Raji (cell line): ENCODE data around the gene BRINP2.

ENCODE experiments used
- POLR2A ChIP-seq: IDR thresholded peaks from 2 replicates; pipeline ENCODE4 v1.6.1; 2011; ENCODE audit warnings: low read depth, low read length, control low read depth; ENCODE audit not compliant: insufficient read depth

Gene BRINP2

DNA sequence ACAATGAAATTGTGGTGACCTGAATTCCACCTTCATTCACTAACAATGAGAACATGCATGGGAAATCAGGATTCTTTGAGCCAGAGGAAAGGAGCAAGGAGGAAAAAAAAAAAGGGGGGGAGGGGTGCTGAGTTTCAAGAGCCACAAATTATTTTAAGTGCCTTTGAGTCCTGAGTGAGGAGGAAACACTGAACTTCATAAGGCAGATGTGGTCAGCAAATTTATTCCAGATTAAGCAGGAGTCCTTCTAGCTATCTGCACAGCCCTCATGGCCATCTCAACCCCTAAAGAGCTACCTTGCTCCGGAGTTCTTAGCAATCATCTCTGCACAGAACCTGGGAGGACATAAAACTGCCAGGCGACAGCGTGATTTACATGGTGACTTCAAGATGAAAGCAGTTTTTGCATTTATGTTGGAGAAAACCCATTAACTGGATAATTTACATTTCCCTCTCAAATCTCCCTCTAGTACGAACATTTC is 27.9 kb upstream of the BRINP2 start:
- no peak for TF ChIP-seq POLR2A

DNA sequence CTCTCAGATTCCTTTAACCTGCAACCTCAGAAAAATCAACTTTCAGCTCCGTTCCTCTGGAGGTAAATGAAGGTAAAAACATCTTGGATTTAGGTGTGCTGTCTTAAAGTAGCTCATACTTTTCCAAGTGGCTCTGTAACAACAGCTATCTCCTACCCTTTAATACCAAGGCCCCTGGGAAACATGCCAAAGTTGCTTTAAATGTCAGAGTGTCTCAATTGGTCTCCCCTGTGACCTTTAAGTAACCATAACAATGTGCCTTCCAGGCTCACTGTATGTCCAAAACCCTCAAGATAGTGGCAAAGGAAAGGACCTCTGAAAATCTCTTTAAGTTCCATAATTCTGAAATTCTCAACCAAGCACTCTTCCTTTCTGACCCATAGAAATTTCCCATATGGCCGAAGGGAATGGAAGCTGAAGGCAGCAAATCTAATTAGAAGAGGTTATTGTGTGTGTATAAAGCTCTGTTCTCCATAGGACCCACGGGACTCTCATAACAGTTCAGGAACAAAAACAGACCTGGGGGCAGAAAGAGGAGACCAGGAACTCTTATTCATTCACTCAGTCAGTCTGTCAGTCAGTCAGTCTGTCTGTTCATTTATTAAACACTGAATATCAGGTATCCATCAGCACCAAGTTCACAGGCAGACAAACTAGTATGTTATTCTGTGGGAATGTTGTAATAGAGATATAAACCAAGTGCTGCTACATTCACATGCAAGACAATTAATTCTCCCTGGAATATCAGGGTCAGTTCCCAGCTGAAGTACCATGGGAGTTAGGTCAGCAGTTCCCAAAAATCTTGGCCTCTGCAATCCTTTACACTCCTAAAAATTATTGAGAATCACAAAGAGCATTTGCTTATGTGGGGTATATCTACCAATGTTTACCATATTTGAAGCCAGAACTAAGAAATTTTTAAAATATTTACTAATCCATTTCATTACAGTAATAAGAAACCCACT is 25.4 kb upstream of the BRINP2 start:
- no peak for TF ChIP-seq POLR2A

DNA sequence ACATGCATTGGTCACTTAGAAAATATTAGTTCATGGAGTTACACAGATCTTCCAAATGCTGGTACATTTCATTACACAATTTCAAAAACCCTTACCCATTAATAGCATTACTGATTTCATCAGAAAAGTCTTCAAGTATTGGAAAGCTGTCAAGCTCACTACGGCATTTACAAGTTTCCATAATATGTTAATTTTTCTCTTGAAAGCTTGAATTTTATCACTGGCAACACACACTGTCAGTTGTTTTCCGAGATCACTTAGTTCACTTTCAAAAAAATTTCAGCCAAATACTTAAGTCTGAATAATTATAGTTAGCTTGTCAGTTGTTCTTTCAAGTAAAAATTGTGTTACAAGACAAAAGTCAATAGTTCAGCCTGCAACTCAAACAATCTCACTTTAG is 24.3 kb upstream of the BRINP2 start:
- TF ChIP-seq POLR2A: no peak

DNA sequence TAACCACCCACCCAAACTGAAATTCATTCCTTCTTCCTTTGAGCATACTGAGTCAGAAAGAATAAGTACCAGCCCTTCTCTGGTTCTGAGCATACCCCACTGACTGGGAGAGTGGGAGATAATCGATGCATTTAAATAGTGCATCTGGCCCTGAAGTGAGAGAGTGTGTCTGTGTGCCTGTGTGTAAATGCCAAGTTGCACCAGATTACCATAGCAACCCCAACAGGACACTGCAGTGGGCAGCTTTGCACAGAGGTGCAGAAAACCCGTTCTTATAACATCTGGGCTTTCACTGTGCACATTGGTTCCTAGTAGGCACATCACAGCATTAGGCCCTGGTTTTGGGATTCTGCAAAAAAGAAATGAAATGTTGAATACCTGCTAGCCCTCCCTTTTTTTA is 8.5 kb upstream of the BRINP2 start:
- TF ChIP-seq POLR2A: no peak

DNA sequence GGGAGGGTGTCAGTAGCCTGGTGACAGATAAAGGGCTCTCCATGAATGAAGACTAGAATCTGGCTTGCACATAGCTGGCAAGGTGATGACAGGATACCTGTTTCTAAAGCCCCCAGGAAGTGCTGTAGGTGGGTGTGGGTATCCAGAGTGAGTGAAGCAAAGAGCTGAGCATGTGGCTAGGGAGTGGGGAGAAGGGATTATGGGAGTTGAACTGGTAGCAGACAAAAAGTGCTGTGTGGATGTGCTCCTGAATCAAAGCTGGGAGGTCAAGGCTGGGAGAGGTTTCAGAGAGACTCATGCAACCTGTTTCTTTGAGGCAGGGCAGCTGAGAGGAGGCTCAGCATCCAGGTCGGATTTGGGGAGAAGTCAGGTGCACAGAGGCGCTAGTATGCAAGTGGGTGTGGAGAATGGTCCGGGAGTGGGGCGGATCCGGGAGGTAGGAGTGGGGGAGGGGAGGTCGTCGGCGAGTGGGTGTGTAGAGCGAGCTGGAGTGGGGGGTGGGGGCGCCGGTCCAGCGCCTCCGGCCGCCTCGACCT is 6.8 kb upstream of the BRINP2 start:
- TF ChIP-seq POLR2A: no peak

DNA sequence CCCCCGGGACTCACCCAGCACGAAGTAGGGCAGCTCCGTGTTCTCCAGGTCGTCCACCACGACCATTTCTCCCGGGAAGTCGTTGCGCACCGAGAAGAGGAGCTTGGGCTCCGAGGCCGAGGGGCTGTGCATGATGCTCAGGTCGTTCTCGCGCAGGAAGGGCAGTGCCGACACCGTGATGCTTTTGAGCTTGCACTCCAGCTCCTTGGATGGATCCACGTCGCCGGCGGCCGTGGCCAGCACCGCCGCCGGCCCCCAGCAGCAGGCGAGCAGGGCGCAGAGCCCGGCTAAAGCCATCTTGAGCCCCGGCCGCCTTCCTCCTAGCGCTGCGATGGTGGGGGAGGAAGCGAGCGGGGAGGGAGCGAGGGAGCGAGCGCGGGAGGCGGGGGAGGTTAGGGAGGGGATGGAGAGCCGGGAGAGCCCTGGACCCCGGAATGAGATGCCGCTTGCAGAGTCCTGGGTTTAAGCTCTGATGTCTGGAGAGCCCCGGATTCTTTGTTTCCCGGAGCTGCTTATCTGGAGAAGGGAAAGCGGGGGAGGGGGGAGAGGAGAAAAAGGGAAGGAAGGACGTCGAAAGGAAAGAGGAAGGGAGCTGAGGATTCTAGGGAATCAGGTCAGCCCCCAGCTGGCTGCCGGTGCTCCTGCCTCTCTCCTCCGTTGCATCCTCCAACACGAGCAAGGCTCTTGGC is 6.2 kb upstream of the BRINP2 start, which contains the start of gene ASTN1:
ASTN1 (minus strand) TSS at position 333 of the 689 bp plus-strand sequence; CDS start at position 297, 36 bp downstream.
- TF ChIP-seq POLR2A: no peak

DNA sequence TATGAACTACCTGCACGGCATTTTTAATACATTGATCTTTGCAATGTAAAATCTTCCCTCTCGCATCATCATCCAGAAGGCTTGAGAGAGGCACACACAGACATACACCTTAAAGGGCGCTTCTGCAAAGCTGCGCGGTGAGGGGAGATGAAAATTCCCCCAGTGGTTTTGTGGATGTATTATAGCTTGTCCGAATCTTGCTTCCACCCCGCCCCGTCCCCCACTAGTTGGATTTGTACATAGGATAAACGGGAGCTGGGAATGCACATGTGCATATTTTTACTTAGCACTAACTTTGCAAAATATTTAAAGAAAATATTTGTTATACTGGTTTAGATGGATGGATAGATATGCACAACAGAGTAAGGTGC is 5.7 kb upstream of the BRINP2 start:
- no peak for TF ChIP-seq POLR2A

DNA sequence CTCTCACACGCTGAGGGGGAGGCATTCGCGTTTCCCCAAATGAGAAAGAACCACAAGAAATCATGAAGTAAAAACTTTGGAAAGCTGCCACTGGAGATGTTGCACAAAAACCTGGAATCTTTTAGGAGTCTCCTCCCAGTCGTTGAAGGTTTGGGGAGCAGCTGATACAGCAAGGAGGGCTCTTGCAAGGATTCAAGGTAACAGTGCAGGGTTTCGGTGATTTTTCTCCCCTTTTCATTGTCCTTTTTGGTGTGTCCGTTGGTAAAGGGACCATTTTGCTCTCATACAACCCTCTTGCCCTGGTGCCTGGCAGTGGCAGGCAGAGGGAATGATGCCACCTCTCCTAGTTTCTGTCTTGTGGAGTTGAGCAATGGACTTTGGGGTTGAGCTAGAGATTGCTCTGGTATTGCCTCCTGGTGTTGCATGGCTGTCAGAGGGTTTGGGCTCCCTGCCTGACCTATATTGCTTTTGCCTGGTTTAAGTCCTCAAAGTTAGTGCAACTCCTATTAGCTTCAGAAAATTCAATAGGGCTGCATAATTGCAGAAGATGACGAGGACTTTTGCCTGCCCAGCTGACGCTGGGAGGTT is 872 bp downstream of the BRINP2 start:
- no peak for TF ChIP-seq POLR2A

DNA sequence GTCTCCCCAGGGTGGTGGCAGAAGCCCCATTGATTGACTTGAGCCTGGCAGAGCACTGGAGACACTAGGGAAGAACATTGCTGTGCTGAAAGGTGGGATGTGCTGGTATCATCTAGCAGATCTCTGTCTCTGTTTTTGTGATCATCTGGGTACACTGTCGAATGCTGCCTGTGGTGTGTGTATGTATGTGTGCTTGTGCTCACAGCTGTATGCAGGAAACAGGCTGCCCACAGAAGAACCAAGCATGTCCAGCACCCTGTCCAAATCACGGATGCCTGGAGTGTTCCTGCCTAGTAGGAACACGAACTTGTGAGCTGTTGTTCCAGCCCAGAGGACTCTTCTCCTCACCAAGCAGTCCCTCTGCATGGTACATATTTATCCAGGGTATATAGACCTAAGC is 1.5 kb downstream of the BRINP2 start:
- no peak for TF ChIP-seq POLR2A

DNA sequence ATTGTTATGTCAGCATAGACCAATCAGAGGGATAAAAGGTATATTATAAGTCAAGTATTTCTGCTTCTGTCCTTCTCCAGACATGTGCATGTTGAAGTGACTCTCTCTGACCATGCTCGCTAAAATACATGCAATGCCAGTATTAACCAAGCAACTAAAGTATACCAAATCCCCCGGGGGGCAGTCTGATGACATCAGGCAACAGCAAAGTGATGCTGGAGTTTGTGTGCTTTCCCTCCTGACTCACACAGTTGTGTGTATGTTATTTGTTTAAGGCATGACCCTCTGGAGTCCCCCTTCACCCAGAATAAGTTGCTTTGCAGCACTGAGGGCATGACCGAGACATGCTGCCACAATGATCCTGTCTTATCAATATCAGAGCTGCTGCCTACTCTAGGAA is 2.1 kb downstream of the BRINP2 start:
- no peak for TF ChIP-seq POLR2A

DNA sequence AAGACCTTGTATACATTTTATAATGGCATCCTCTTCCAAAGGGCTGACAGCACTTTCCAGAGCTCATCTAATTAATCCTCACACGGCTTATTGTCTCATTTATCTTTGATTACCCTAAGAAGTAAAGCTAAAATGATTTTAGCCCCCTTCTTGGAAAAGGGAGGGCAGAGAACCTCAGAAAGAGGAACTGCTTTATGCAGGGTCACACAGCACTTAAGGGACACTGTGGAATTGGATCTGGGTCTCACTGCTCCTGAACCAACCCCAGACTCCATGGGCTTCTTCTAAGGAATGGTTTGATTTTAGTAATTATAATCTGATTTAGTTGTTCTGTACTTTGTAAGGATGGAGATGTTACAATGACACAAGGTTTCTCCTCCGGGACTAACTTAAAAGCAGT is 3.2 kb downstream of the BRINP2 start:
- TF ChIP-seq POLR2A: no peak

DNA sequence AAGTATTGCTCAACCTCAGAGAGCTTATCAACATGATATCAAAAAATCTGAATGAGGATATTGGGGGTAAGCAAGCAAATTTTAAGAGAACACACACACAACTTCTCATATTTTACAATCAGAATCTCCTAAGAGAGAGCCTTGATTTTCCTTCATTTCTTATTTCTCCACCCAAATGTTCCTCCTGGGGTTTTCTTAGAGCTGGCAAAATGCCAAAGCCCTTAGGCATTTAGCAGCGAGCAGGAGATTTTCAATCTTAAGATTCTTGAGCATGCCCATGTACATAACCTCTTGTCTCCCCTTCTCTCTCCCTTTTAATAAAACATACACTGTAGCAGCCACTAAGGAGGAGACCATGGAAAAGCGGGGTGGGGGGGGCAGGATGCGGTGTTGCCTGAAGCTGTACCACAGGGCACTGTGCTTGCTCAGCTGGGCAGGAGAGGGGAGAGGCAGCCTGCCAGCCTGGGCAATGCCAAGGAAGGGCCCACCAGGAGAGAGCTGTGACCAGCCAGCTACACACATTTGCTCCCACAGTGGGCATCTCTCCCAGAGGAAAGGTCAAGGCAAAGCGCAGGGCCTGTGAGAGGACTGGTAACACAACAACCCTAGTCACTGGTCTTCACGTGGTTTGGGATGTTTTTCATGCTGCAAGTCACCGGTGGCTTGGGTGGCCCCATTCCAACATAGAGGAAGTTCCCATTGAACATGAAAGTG is 4.3 kb downstream of the BRINP2 start:
- no peak for TF ChIP-seq POLR2A

DNA sequence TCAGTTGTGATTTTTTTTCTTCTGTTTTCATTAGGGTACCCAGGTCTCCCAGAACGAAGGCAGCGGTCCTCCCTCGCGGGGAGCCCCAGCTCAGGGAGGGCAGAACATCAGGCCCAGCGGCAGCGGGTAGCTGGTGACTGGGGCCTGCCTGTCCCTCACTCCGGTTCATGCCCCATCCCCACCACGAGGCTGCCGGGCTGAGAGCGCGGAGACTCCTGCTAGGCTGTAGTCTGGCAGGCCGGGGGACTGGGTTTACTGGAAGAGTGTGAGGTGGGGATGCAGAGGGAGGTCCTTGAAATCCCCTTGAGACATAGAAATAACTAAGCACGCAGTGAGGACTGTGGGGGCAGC is 10.5 kb downstream of the BRINP2 start:
- TF ChIP-seq POLR2A: no peak

DNA sequence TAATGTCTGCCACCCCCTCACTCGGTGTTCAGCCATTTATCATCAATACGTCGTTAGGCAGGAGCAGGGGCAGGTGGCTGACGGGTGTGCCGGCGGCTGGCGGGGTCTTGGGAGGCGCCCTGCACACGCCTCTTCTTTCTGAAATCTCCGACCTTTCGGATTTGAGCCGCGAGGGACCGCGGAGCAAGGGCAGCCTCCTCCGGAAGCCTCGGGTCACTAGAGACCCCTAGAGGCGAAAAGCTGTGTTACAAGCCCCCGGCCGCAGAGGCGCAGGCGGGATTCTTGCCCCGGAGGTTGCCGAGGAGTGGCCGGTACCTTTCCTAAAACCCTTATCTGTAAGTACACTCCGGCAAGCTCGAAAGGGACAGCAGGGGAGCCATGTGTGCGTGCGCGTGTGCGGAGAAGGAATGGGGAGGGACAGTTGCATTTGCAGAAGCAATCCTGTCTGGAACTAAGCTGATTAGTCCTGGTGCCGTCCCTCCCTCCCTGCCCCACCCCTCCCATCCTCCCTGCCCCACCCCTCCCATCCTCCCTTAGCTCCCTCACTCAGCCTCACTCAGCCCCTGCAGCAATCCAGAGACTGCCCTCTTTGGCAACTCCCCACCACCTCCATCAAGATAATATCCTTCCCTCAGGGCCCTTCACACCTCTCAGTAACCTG is 11.0 kb downstream of the BRINP2 start:
- TF ChIP-seq POLR2A: no peak

DNA sequence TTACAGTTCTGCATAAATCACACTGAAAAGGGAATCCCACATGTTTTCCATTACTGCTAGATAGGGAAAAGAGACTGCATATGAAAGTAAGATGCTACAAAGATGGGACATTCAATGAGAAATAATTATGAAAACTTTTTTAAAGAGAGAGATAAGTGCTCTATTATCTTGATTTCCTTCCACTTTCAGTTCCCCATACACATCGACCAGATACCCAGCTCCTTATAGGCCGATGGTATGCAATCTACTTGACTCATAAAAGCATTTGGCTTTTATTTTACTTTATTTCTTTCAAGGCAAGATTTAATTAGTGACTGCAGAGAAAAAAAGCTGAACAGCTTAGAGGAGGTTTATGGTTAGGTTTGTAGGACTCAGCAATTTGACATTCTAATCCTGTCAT is 13.1 kb downstream of the BRINP2 start:
- TF ChIP-seq POLR2A: no peak

DNA sequence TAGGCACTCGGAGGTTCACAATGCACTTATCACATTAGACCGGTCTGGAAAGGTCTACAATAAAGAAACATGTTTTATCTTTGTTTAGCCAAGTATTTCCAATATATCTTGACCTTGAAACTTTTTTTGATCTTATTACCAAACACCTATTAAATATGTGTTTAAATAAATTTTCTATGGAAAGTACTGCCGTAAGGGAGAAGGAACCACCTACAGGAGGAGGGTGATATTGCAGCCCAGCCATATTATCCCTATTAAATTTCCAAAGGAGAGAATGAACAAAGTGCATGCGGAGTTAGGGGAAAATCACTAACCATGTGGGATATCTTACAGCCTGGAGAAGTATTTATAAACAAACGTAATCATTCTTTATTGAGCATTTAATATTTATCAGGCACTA is 14.5 kb downstream of the BRINP2 start:
- TF ChIP-seq POLR2A: no peak
